Stimulated activated naive CD8-positive, alpha-beta T cell treated with anti-CD3 and anti-CD28 coated beads, Interleukin-15, amount 100 ng/mL, for 72 hours (primary cell): ENCODE measurements around the gene TBCD.
A peak's percentile ranks its signal among the peaks of the same experiment; 100 is the strongest.

ENCODE experiments used
- ATAC-seq: fragments of 150-1000 bp; cut with Tn5 transposase; 2 replicates; pipeline ENCODE4 v1.10.0; 2021; ENCODE audit warnings: mild to moderate bottlenecking, moderate library complexity
- DNase-seq, 2 donors: peaks; one replicate each; pipeline ENCODE4 v3.0.0; 2021 to 2022
- H3K27ac Mint-ChIP-seq, 2 donors: one replicate each; pipeline ENCODE4 v1.8.0; 2022; ENCODE audit warnings: mild to moderate bottlenecking in 2 of 2, mixed read lengths in 2 of 2, moderate library complexity in 2 of 2
- H3K27me3 Mint-ChIP-seq: one replicate; pipeline ENCODE4 v1.8.0; 2022; ENCODE audit warnings: mixed read lengths
- H3K4me1 Mint-ChIP-seq: one replicate; pipeline ENCODE4 v1.8.0; 2022; ENCODE audit warnings: mild to moderate bottlenecking, mixed read lengths
- H3K4me3 Mint-ChIP-seq, 2 donors: one replicate each; pipeline ENCODE4 v1.8.0; 2022; ENCODE audit warnings: mild to moderate bottlenecking in 2 of 2, mixed read lengths in 2 of 2, moderate library complexity in 1 of 2
- H3K9me3 Mint-ChIP-seq, 2 donors: one replicate each; pipeline ENCODE4 v1.8.0; 2022; ENCODE audit warnings: mixed read lengths in 2 of 2

The TBCD gene

GRCh38 chr17:82876149-82876548, 124.3 kb downstream of the TBCD start:
- Mint-ChIP-seq H3K4me3 (no peak overlapping the region), H3K4me1 (peaks cover 72% of the 10 kb centered on the region), H3K27ac (no peak overlapping the region)

GRCh38 chr17:82876602-82877379, 124.9 kb downstream of the TBCD start:
- Mint-ChIP-seq H3K27me3 (no peaks in the 10 kb centered on the region), H3K27ac (peak overlapping the region in 1 of 2 donors; percentile 43), H3K9me3 (no peaks in the 10 kb centered on the region), H3K4me1 (peaks cover 72% of the 10 kb centered on the region), H3K4me3 (peak overlapping the region in 1 of 2 donors; percentile 28)
- ATAC-seq: peak; percentile 34
- DNase-seq: no peak

More at GRCh38 chr17:82876149-82876548, 124.3 kb downstream of the TBCD start:
- DNase-seq (no peak), ATAC-seq (no peak)
- H3K9me3 Mint-ChIP-seq: no peaks in the 10 kb centered on the region
- no peaks in the 10 kb centered on the region for H3K27me3 Mint-ChIP-seq

GRCh38 chr17:82878527-82878926, 126.7 kb downstream of the TBCD start:
- ATAC-seq (no peak), DNase-seq (no peak)
- H3K4me3 Mint-ChIP-seq: peak overlapping the region in 1 of 2 donors; percentile 59
- H3K27ac Mint-ChIP-seq: peak overlapping the region; percentile 8 to 55
- H3K4me1 Mint-ChIP-seq: peaks cover 84% of the 10 kb centered on the region
- H3K27me3 Mint-ChIP-seq: no peaks in the 10 kb centered on the region
- H3K9me3 Mint-ChIP-seq: no peaks in the 10 kb centered on the region

GRCh38 chr17:82879241-82879640, 127.4 kb downstream of the TBCD start:
- Mint-ChIP-seq H3K4me3 (no peak overlapping the region), H3K9me3 (no peaks in the 10 kb centered on the region), H3K4me1 (peaks cover 91% of the 10 kb centered on the region), H3K27ac (no peak overlapping the region), H3K27me3 (no peaks in the 10 kb centered on the region)
- ATAC-seq: no peak
- no peak for DNase-seq

- Mint-ChIP-seq H3K27ac (peak overlapping the region; percentile 8 to 10), H3K4me3 (no peak overlapping the region), H3K27me3 (no peaks in the 10 kb centered on the region), H3K4me1 (peaks cover 97% of the 10 kb centered on the region), H3K9me3 (no peaks in the 10 kb centered on the region)
- DNase-seq: no peak
- ATAC-seq: no peak
These were observed 128.9 kb downstream of the TBCD start for GRCh38 chr17:82880620-82881323.

- no peak for ATAC-seq
- Mint-ChIP-seq H3K4me1 (peaks cover 97% of the 10 kb centered on the region), H3K27ac (peak overlapping the region in 1 of 2 donors; percentile 22), H3K27me3 (no peaks in the 10 kb centered on the region), H3K9me3 (no peaks in the 10 kb centered on the region), H3K4me3 (no peak overlapping the region)
- DNase-seq: no peak
These were observed 129.5 kb downstream of the TBCD start for GRCh38 chr17:82881324-82881823.

- H3K9me3 Mint-ChIP-seq: no peaks in the 10 kb centered on the region
- peaks cover 90% of the 10 kb centered on the region for H3K4me1 Mint-ChIP-seq
- H3K27ac Mint-ChIP-seq: peak overlapping the region; percentile 91 to 97
- H3K27me3 Mint-ChIP-seq: no peaks in the 10 kb centered on the region
- no peak for DNase-seq
- ATAC-seq: peak; percentile 4
- H3K4me3 Mint-ChIP-seq: peak overlapping the region; percentile 66 to 84
These were observed 130.2 kb downstream of the TBCD start for GRCh38 chr17:82881900-82882714.

GRCh38 chr17:82882715-82883418, 131.0 kb downstream of the TBCD start:
- ATAC-seq: peak; percentile 93
- Mint-ChIP-seq H3K4me3 (peak overlapping the region; percentile 66 to 84), H3K4me1 (peaks cover 83% of the 10 kb centered on the region), H3K27ac (peak overlapping the region; percentile 91 to 97), H3K9me3 (no peaks in the 10 kb centered on the region), H3K27me3 (no peaks in the 10 kb centered on the region)
- peak; percentile 51 to 76 for DNase-seq

GRCh38 chr17:82883419-82884031, 131.7 kb downstream of the TBCD start:
- Mint-ChIP-seq H3K27ac (peak overlapping the region; percentile 2 to 57), H3K9me3 (no peaks in the 10 kb centered on the region), H3K27me3 (no peaks in the 10 kb centered on the region), H3K4me3 (peak overlapping the region; percentile 66 to 84), H3K4me1 (peaks cover 76% of the 10 kb centered on the region)
- ATAC-seq: peak; percentile 10
- no peak for DNase-seq

- DNase-seq (no peak), ATAC-seq (no peak)
- H3K4me3 Mint-ChIP-seq: peak overlapping the region; percentile 73 to 84
These were observed 132.6 kb downstream of the TBCD start for GRCh38 chr17:82884341-82884969.

GRCh38 chr17:82884970-82885353, 133.1 kb downstream of the TBCD start:
- H3K4me1 Mint-ChIP-seq: peaks cover 63% of the 10 kb centered on the region
- DNase-seq (no peak), ATAC-seq (peak; percentile 54)
- no peaks in the 10 kb centered on the region for H3K27me3 Mint-ChIP-seq
- no peaks in the 10 kb centered on the region for H3K9me3 Mint-ChIP-seq
- H3K4me3 Mint-ChIP-seq: peak overlapping the region; percentile 73 to 84
- peak overlapping the region; percentile 59 to 84 for H3K27ac Mint-ChIP-seq

More at GRCh38 chr17:82884341-82884969, 132.6 kb downstream of the TBCD start:
- Mint-ChIP-seq H3K4me1 (peaks cover 67% of the 10 kb centered on the region), H3K27me3 (no peaks in the 10 kb centered on the region), H3K9me3 (no peaks in the 10 kb centered on the region), H3K27ac (peak overlapping the region; percentile 59 to 84)

GRCh38 chr17:82887255-82888164, 135.6 kb downstream of the TBCD start:
- Mint-ChIP-seq H3K27me3 (no peaks in the 10 kb centered on the region), H3K4me3 (no peak overlapping the region)

More at GRCh38 chr17:82887255-82888164, 135.6 kb downstream of the TBCD start:
- Mint-ChIP-seq H3K27ac (peak overlapping the region in 1 of 2 donors; percentile 47), H3K4me1 (peaks cover 42% of the 10 kb centered on the region), H3K9me3 (no peaks in the 10 kb centered on the region)
- DNase-seq: no peak
- no peak for ATAC-seq
